Sigmoid colon (tissue), 7 donors: ENCODE results near the gene AMPD1. TPM values are rescaled to one million over a fixed set of nuclear protein-coding genes. Genes with fewer than 3 reads are reported as not detected.
A peak's percentile ranks its signal among the peaks of the same experiment; 100 is the strongest.

ENCODE experiments used
- DNase-seq: peaks from one replicate; pipeline ENCODE4 v3.0.0-alpha.2; 2019
- H3K27ac ChIP-seq, 4 donors: fragments of 200-600 bp; sonication (generic); one replicate each; pipeline ENCODE4 v1.5.1; 2016 to 2019; ENCODE audit warnings: mild to moderate bottlenecking in 1 of 4
- H3K27me3 ChIP-seq, 3 donors: fragments of 200-600 bp; sonication (generic); one replicate each; pipeline ENCODE4 v1.5.1; 2019; ENCODE audit warnings: mild to moderate bottlenecking in 1 of 3
- H3K36me3 ChIP-seq, 4 donors: fragments of 200-600 bp; sonication (generic); one replicate each; pipeline ENCODE4 v1.5.1; 2016 to 2019
- H3K4me1 ChIP-seq, 4 donors: fragments of 200-600 bp; sonication (generic); one replicate each; pipeline ENCODE4 v1.5.1; 2017 to 2019
- H3K4me3 ChIP-seq, 4 donors: fragments of 200-600 bp; sonication (generic); one replicate each; pipeline ENCODE4 v1.5.1; 2017 to 2019; ENCODE audit warnings: mild to moderate bottlenecking in 2 of 4, moderate library complexity in 1 of 4
- H3K9me3 ChIP-seq, 4 donors: fragments of 200-600 bp in 3 of 4; sonication (generic) in 3 of 4; one replicate each; pipeline versions ENCODE4 v1.5.1 to v1.6.1; 2013 to 2019
- CTCF ChIP-seq, 4 experiments: fragments of 450-650 bp in 3 of 4; fragments of 200-600 bp in 1 of 4; IDR thresholded peaks; one replicate each; pipeline ENCODE4 v1.5.1; 2016 to 2019; ENCODE audit warnings: antibody characterized with exemption in 4 of 4, mild to moderate bottlenecking in 3 of 4, moderate library complexity in 2 of 4
- EP300 ChIP-seq, 4 donors: sonication (generic); formaldehyde crosslinking; IDR thresholded peaks; one replicate each; pipeline ENCODE4 v1.6.1; 2017; ENCODE audit warnings: antibody characterized with exemption in 4 of 4
- POLR2A ChIP-seq, 2 donors: fragments of 450-650 bp; IDR thresholded peaks; one replicate each; pipeline ENCODE4 v1.6.1; 2016; ENCODE audit warnings: antibody characterized with exemption in 2 of 2, mild to moderate bottlenecking in 2 of 2, moderate library complexity in 2 of 2
- POLR2AphosphoS5 ChIP-seq, 4 donors: sonication (generic); formaldehyde crosslinking; IDR thresholded peaks; one replicate each; pipeline ENCODE4 v1.6.1; 2017; ENCODE audit warnings: antibody characterized with exemption in 4 of 4
- WGBS, 2 donors: extraction: QIAGEN DNeasy Blood & Tissue Kit; methylation state at CpG; one replicate each; pipeline ENCODE4 v1.1.7; 2013; 5-methylcytosine and 5-hydroxymethylcytosine counted together
- intact Hi-C: fragments of 100-400 bp; cut with DNase I; formaldehyde crosslinking; loops from one replicate; pipeline ENCODE4 v1.15.1; 2023
- polyA plus RNA-seq, 3 donors: library from polyadenylated mRNA; stranded (reverse); fragments of 200-250 nt; gene quantifications; one replicate each; pipeline ENCODE4 v1.2.3, GENCODE V29; 2013
- total RNA-seq, 4 donors: library from RNA; depleted of rRNA; stranded (reverse); fragments of >200 nt; gene quantifications; one replicate each; pipeline ENCODE4 v1.1.0, GENCODE V29; 2016
- donor health status: healthy with polysubstance abuse.
- donor health status: Bipolar disorder and iron deficiency.
- donor health status: healthy.

The AMPD1 gene
- total and polyA plus RNA-seq, 7 donors, result 0.92 TPM; not detected in 6

- no peak for DNase-seq
- H3K36me3 ChIP-seq, result peaks cover 18 to 68% (median 34%) of the 10 kb centered on the region in 4 donors
- no peaks in the 10 kb centered on the region for H3K9me3 ChIP-seq
- no peaks in the 10 kb centered on the region for H3K27me3 ChIP-seq
- peaks cover 0 to 24% (median 19%) of the 10 kb centered on the region in 4 donors for H3K4me1 ChIP-seq
- peak overlapping the region; percentile 65 to 86 (median 80) for H3K4me3 ChIP-seq
- WGBS, 2 donors, result 33 to 48% methylated on average over 4 of the region's 4 CpGs
- H3K27ac ChIP-seq, result peak overlapping the region; percentile 88 to 92 (median 90)
- TF ChIP-seq CTCF (IDR thresholded peaks at IDR 0.05), result no peak
- TF ChIP-seq POLR2AphosphoS5 (IDR thresholded peaks at IDR 0.05), result no peak
- intact Hi-C loops, result loop anchor here (1.0 to 5.0 kb wide), 3 partner anchors 41 to 134 kb away; partner anchors contain the start of genes BCAS2, CSDE1 and DENND2C
Observed at GRCh38 chr1:114715952-114716303, 20.6 kb upstream of the AMPD1 start.

DNA sequence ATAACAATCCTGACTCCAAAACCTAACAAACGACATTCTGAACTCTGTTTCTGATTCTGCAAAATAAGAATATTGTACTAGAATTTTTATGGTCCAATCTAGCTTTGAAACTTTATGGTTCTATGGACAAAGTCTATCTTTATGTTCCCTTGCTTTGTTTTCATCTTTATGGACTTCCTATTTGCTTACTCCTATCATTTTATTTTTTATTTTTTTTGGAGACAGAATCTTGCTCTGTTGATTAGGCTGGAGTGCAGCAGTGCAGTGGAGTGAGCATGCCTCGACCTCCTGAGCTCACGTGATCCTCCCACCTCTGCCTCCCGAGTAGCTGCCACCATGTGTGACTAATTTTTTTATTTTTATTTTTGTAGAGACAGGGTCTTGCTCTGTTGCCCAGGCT lies 17.6 kb upstream of the AMPD1 start:
- intact Hi-C loops, result loop anchor here (5.0 kb wide), 1 partner anchor 206 kb away; no protein-coding TSS in a partner anchor
- no peak for TF ChIP-seq POLR2A (IDR thresholded peaks at IDR 0.05)
- TF ChIP-seq CTCF (IDR thresholded peaks at IDR 0.05), result no peak
- no peak for TF ChIP-seq EP300 (IDR thresholded peaks at IDR 0.05)
- no peak for TF ChIP-seq POLR2AphosphoS5 (IDR thresholded peaks at IDR 0.05)
- H3K4me1 ChIP-seq, result peaks cover 0 to 24% (median 19%) of the 10 kb centered on the region in 4 donors
- no peak overlapping the region for H3K4me3 ChIP-seq
- WGBS, 2 donors, result 17 to 69% methylated on average over 4 of the region's 4 CpGs
- H3K9me3 ChIP-seq, result no peaks in the 10 kb centered on the region
- peaks cover 4 to 65% (median 26%) of the 10 kb centered on the region in 4 donors for H3K36me3 ChIP-seq
- no peak for DNase-seq
- no peak overlapping the region for H3K27ac ChIP-seq
- no peaks in the 10 kb centered on the region for H3K27me3 ChIP-seq

GRCh38 chr1:114710360-114710759 lies 15.0 kb upstream of the AMPD1 start:
- no peak for DNase-seq
- Histone ChIP-seq H3K4me1 (peaks cover 0 to 11% (median 7%) of the 10 kb centered on the region in 4 donors), H3K27ac (no peak overlapping the region), H3K9me3 (no peaks in the 10 kb centered on the region), H3K27me3 (no peaks in the 10 kb centered on the region), H3K36me3 (peaks cover 8 to 85% (median 35%) of the 10 kb centered on the region in 4 donors), H3K4me3 (no peak overlapping the region)
- TF ChIP-seq POLR2AphosphoS5 (IDR thresholded peaks at IDR 0.05) (no peak), EP300 (IDR thresholded peaks at IDR 0.05) (no peak), POLR2A (IDR thresholded peaks at IDR 0.05) (no peak), CTCF (IDR thresholded peaks at IDR 0.05) (no peak)
- 94 to 97% methylated on average over 3 of the region's 3 CpGs for WGBS, 2 donors
- intact Hi-C loops, result loop anchor here (5.0 kb wide), 1 partner anchor 203 kb away; no protein-coding TSS in a partner anchor

- 89 to 92% methylated on average over 2 of the region's 2 CpGs for WGBS, 2 donors
- Histone ChIP-seq H3K27ac (no peak overlapping the region), H3K27me3 (no peaks in the 10 kb centered on the region), H3K4me3 (no peak overlapping the region), H3K36me3 (peaks cover 8 to 72% (median 33%) of the 10 kb centered on the region in 4 donors), H3K4me1 (no peaks in the 10 kb centered on the region), H3K9me3 (no peaks in the 10 kb centered on the region)
- no peak for DNase-seq
- TF ChIP-seq POLR2A (IDR thresholded peaks at IDR 0.05) (no peak), POLR2AphosphoS5 (IDR thresholded peaks at IDR 0.05) (no peak), EP300 (IDR thresholded peaks at IDR 0.05) (no peak), CTCF (IDR thresholded peaks at IDR 0.05) (no peak)
- intact Hi-C loops, result no loop called here
Observed at GRCh38 chr1:114707604-114708003, 12.3 kb upstream of the AMPD1 start.

DNA sequence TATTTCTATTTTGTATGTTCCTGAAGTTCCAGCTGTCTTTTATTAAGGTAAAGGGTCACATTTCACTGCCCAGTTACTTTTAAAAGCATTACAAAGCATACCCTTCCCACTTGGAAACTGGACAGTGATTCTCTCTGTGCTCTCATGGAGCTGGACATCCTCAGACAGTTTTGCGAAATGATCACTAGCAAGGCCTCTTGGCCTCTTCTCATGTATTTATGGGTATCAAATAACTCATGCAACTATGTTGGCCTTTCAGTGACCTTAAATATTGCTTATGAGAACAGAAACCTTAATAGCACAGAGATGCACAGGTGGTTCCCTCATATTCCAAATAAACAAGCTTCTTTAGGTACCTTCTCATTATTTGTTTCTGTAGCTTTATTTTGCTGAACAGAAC lies 7.9 kb upstream of the AMPD1 start:
- DNase-seq, result no peak
- Histone ChIP-seq H3K9me3 (no peaks in the 10 kb centered on the region), H3K4me1 (no peaks in the 10 kb centered on the region), H3K36me3 (peaks cover 7 to 31% (median 15%) of the 10 kb centered on the region in 4 donors), H3K4me3 (no peak overlapping the region), H3K27me3 (no peaks in the 10 kb centered on the region), H3K27ac (no peak overlapping the region)
- intact Hi-C loops, result no loop called here
- WGBS, 2 donors, result 93 to 94% methylated on average over 1 of the region's 1 CpG
- no peak for TF ChIP-seq CTCF (IDR thresholded peaks at IDR 0.05)
- no peak for TF ChIP-seq POLR2AphosphoS5 (IDR thresholded peaks at IDR 0.05)
- no peak for TF ChIP-seq POLR2A (IDR thresholded peaks at IDR 0.05)
- no peak for TF ChIP-seq EP300 (IDR thresholded peaks at IDR 0.05)
